Ovary (tissue), 10 donors: ENCODE results near the gene PARP4. TPM values are rescaled to one million over a fixed set of nuclear protein-coding genes. Genes with fewer than 3 reads are reported as not detected.
"Not testable (repeated sequence)": the region's sequence is repeated elsewhere in the genome, so short reads cannot be mapped to it uniquely, and the experiment has no call there.

Experiments
- DNase-seq, 5 donors: peaks; one replicate each; pipeline ENCODE4 v3.0.0-alpha.2; 2019 to 2020
- H3K27ac ChIP-seq, 2 donors: fragments of 200-600 bp; one replicate each; pipeline versions ENCODE4 v1.5.1 to v1.8.0; 2019 to 2022
- H3K27me3 ChIP-seq: fragments of 200-600 bp; one replicate; pipeline ENCODE4 v1.8.0; 2022
- H3K36me3 ChIP-seq: fragments of 200-600 bp; sonication (generic); one replicate; pipeline ENCODE4 v1.5.1; 2019
- H3K4me1 ChIP-seq: one replicate; pipeline ENCODE4 v1.8.1; 2013; ENCODE audit warnings: mild to moderate bottlenecking, moderate library complexity; ENCODE audit not compliant: insufficient read depth
- H3K4me3 ChIP-seq: fragments of 200-600 bp; sonication (generic); one replicate; pipeline ENCODE4 v1.5.1; 2017
- H3K9me3 ChIP-seq, 2 donors: fragments of 200-600 bp in 1 of 2; sonication (generic) in 1 of 2; one replicate each; pipeline versions ENCODE4 v1.5.1 to v1.8.1; 2013 to 2019; ENCODE audit warnings: mild to moderate bottlenecking in 1 of 2, moderate library complexity in 1 of 2
- EP300 ChIP-seq: sonication (generic); formaldehyde crosslinking; IDR thresholded peaks from one replicate; pipeline ENCODE4 v1.6.1; 2017; ENCODE audit warnings: antibody characterized with exemption
- POLR2A ChIP-seq: fragments of 450-650 bp; IDR thresholded peaks from one replicate; pipeline ENCODE4 v1.6.1; 2017; ENCODE audit warnings: antibody characterized with exemption, mild to moderate bottlenecking, moderate library complexity
- WGBS, 3 donors: extraction: QIAGEN DNeasy Blood & Tissue Kit in 1 of 3; methylation state at CpG; one replicate each; pipeline versions ENCODE4 v1.1.5 to v1.1.7; 2013 to 2017; 5-methylcytosine and 5-hydroxymethylcytosine counted together
- intact Hi-C, 4 donors: fragments of 100-400 bp; cut with DNase I; formaldehyde crosslinking; loops; one replicate each; pipeline versions ENCODE4 v1.11.0 to v1.15.1; 2022 to 2023
- long read RNA-seq, 3 donors: library from polyadenylated mRNA in 2 of 3; unstranded in 2 of 3; transcript quantifications; one replicate each; pipeline ENCODE4 v2.0.0 and lab custom pipeline, GENCODE V29; 2021 to 2026
- polyA plus RNA-seq, 2 donors: library from polyadenylated mRNA; stranded (reverse); fragments of 200-250 nt in 1 of 2; fragments of 350-450 nt in 1 of 2; fragmentation: Illumina TruSeq in 1 of 2; extraction: RNeasy Lipid Tissue Mini Kit (QIAGEN cat#74804) in 1 of 2; gene quantifications; one replicate each; pipeline ENCODE4 v1.2.3, GENCODE V29; 2013 to 2014
- total RNA-seq, 7 donors: library from RNA; depleted of rRNA in 2 of 7; stranded (reverse); fragments of >200 nt in 2 of 7; fragmentation: NEBNext Ultra II Directional in 3 of 7; extraction: Animal tissue kit (Norgen Biotek cat#: 25700) in 3 of 7; gene quantifications; one replicate each; pipeline versions ENCODE4 v1.1.0 to v1.2.4, GENCODE V29; 2016 to 2023
- TF ChIP-seq, protein P1 (sequence below), 3 donors: fragments of 450-650 bp in 2 of 3; fragments of 200-600 bp in 1 of 3; IDR thresholded peaks; one replicate each; pipeline versions ENCODE4 v1.5.1 to v1.8.0; 2016 to 2022; ENCODE audit warnings: antibody characterized with exemption in 3 of 3, mild to moderate bottlenecking in 1 of 3
- donor health status: DM: no; HTN: no; CAD: no; lungs with moderate emphysema.
- donor health status: DM: no; HTN: no; CAD: no.
- donor health status: Bipolar disorder and iron deficiency.
- donor health status: DM: yes; HTN: yes; CAD: no.
- donor health status: DM: no; HTN: no; CAD: no.
- donor health status: DM: yes; HTN: yes; CAD: no.

PARP4 gene
- total RNA-seq (10 to 100 TPM; 20.9 to 42.7 (median 34.5) TPM), polyA plus RNA-seq (10 to 100 TPM; 12.8 to 53.7 TPM)
- long read RNA-seq, donor 1, partial matches to known transcripts, result 43 of 50 reads
- long read RNA-seq, donor 1, other reads (novel, unspliced or antisense), result 7 of 50 reads
- long read RNA-seq, donor 2, full-length matches to known transcripts, result 1 of 7 reads
- long read RNA-seq, donor 2, partial matches to known transcripts, result 6 of 7 reads
- long read RNA-seq, donor 2, other reads (novel, unspliced or antisense), result 0 of 7 reads
- long read RNA-seq, donor 3, full-length matches to known transcripts, result 11 of 27 reads
- long read RNA-seq, donor 3, partial matches to known transcripts, result 12 of 27 reads
- long read RNA-seq, donor 3, other reads (novel, unspliced or antisense), result 4 of 27 reads

DNA sequence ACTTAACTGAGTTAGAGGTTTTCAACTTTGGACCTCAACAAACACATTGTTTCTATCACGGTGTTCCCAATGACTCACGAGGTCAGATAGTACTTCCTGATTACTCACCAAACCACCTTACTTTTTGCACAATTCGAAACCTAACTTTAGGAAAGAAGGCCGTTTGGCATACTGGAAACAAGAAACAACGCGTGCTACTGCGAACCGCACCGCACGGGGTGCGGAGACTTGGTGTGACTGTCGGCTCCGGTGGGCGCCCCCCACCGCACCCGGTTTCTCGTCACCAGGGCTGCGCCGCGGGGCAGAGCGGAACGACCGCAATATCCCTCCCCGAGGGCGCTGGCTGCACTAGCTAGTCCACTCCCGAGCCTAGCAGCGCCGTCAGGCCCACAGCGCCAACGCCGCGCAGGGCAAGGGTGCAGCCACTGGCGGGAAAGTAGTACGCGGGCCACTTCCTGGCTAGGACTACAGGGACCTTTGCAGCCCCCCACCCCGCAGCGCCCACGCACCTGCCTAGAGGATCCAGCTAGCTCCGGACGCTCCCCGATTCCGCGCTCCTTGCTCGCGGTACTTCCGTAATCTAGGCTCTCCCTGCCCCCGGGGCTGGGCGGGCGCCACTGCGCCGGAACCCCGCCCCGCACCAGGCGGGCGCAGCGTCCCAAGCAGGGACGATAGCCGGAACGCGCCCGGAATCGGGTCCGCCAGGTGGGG, at the start of gene PARP4:
Gene PARP4 (minus strand): TSS at position 582 of the 711 bp plus-strand sequence. CDS start 9,002 bp downstream, outside the sequence.
- DNase-seq, result peak; percentile 68 to 85 (median 76)
- 0 to 1% (median 1%) methylated on average over 57 to 63 of the region's 63 CpGs for WGBS, 3 donors
- Histone ChIP-seq H3K4me3 (peak within 1 kb of the TSS; percentile 95), H3K4me1 (peaks cover 10% of the 10 kb centered on the region), H3K27ac (peak within 1 kb of the TSS; percentile 9 to 51), H3K27me3 (no peaks in the 10 kb centered on the region), H3K36me3 (no peaks in the 10 kb centered on the region), H3K9me3 (no peaks in the 10 kb centered on the region)
- TF ChIP-seq, protein P1, sequence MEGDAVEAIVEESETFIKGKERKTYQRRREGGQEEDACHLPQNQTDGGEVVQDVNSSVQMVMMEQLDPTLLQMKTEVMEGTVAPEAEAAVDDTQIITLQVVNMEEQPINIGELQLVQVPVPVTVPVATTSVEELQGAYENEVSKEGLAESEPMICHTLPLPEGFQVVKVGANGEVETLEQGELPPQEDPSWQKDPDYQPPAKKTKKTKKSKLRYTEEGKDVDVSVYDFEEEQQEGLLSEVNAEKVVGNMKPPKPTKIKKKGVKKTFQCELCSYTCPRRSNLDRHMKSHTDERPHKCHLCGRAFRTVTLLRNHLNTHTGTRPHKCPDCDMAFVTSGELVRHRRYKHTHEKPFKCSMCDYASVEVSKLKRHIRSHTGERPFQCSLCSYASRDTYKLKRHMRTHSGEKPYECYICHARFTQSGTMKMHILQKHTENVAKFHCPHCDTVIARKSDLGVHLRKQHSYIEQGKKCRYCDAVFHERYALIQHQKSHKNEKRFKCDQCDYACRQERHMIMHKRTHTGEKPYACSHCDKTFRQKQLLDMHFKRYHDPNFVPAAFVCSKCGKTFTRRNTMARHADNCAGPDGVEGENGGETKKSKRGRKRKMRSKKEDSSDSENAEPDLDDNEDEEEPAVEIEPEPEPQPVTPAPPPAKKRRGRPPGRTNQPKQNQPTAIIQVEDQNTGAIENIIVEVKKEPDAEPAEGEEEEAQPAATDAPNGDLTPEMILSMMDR (IDR thresholded peaks at IDR 0.05), result no peak
- TF ChIP-seq POLR2A (peak; percentile 55), EP300 (no peak)
- intact Hi-C loops, result no loop called here

DNA sequence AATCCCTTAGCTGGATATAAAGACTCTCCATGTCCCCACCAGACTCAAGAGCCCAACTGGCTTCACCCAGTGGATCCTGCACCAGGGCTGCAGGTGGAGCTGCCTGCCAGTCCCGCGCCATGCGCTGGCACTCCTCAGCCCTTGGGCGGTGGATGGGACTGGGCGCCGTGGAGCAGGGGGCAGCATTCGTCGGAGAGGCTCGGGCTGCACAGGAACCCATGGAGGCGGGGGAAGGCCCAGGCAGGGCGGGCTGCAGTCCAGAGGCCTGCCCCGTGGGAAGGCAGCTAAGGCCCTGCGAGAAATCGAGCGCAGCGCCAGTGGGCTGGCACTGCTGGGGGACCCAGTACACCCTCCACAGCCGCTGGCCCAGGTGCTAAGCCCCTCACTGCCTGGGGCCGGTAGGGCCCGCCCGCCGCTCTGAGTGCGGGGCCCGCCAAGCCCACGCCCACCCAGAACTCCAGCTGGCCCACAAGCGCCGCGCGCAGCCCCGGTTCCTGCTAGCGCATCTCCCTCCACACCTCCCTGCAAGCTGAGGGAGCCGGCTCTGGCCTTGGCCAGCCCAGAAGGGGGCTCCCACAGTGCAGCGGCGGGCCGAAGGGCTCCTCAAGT, 48.1 kb upstream of the PARP4 start:
- DNase-seq, result not testable (repeated sequence)

DNA sequence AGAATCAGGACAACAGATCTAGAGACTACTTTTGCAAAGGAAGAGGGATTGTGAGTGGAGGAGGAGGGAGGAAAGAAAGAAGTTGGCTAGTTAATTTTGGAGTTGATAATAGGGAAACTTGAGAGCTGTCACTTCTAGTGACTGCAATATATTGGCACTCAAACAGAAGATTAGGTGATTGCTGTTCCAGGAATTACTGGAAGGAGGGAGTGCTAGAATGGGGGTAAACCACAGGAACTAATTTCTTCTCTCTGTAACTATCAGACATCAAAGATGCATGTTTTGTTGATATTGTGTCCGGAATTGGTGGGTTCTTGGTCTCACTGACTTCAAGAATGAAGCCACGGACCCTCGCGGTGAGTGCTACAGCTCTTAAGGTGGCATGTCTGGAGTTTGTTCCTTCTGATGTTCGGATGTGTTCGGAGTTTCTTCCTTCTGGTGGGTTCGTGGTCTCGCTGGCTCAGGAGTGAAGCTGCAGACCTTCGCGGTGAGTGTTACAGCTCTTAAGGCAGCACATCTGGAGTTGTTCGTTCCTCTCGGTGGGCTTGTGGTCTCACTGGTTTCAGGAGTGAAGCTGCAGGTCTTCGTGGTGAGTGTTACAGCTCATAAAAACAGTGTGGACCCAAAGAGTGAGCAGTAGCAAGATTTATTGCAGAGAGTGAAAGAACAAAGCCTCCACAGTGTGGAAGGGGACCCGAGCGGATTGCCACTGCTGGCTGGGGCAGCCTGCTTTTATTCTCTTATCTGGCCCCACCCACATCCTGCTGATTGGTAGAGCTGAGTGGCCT, 47.0 kb upstream of the PARP4 start:
- DNase-seq, H3K4me3 ChIP-seq, H3K4me1 ChIP-seq, H3K27ac ChIP-seq, intact Hi-C loops, H3K9me3 ChIP-seq, H3K27me3 ChIP-seq, H3K36me3 ChIP-seq: not testable (repeated sequence)
- 81 to 88% (median 87%) methylated on average over 11 to 15 of the region's 15 CpGs for WGBS, 3 donors

More for the DNA sequence above, 48.1 kb upstream of the PARP4 start:
- H3K27ac ChIP-seq, H3K4me3 ChIP-seq, H3K9me3 ChIP-seq, H3K27me3 ChIP-seq, H3K4me1 ChIP-seq, H3K36me3 ChIP-seq, intact Hi-C loops: not testable (repeated sequence)
- 94 to 96% (median 95%) methylated on average over 34 of the region's 34 CpGs for WGBS, 3 donors

DNA sequence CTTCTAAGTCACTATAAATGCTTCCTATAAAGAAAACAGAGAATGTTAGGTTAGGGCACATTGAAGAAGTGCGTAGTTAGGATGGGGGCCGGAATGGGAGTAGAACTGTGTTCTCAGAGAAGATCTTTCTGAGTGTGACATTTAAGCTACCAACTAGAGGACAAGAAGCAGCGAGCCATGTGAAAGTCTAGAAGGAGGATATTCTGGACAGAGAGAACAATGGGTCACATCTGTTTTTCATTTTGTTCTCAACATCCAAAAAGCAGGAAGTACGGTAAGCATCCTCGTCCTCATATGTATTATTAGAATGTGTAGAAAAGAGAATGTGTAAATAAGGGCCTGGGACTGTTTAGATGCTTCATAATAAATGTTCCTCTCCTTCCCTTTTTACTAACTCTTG, 44.5 kb upstream of the PARP4 start:
- TF ChIP-seq POLR2A (no peak), EP300 (no peak)
- TF ChIP-seq, protein P1 (IDR thresholded peaks at IDR 0.05), result no peak
- H3K27me3 ChIP-seq, result no peaks in the 10 kb centered on the region
- 44 to 58% (median 50%) methylated on average over 5 of the region's 5 CpGs for WGBS, 3 donors
- no peaks in the 10 kb centered on the region for H3K9me3 ChIP-seq
- no peaks in the 10 kb centered on the region for H3K36me3 ChIP-seq
- H3K27ac ChIP-seq, result no peak overlapping the region
- H3K4me1 ChIP-seq, result no peaks in the 10 kb centered on the region
- DNase-seq, result no peak
- no peak overlapping the region for H3K4me3 ChIP-seq
- intact Hi-C loops, result no loop called here

DNA sequence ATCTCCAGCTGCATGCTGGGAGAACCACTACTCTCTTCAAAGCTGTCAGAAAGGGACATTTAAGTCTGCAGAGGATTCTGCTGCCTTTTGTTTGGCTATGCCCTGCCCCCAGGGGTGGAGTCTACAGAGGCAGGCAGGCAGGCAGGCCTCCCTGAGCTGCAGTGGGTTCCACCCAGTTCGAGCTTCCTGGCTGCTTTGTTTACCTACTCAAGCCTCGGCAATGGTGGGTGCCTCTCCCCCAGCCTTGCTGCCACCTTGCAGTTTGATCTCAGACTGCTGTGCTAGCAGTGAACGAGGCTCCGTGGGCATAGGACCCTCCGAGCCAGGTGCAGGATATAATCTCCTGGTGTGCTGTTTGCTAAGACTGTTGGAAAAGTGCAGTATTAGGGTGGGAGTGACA, 41.3 kb upstream of the PARP4 start:
- H3K36me3 ChIP-seq, intact Hi-C loops, H3K9me3 ChIP-seq, H3K27ac ChIP-seq, H3K4me1 ChIP-seq, H3K4me3 ChIP-seq, H3K27me3 ChIP-seq, DNase-seq: not testable (repeated sequence)
- WGBS, 3 donors, result 70 to 89% (median 80%) methylated on average over 5 of the region's 5 CpGs

DNA sequence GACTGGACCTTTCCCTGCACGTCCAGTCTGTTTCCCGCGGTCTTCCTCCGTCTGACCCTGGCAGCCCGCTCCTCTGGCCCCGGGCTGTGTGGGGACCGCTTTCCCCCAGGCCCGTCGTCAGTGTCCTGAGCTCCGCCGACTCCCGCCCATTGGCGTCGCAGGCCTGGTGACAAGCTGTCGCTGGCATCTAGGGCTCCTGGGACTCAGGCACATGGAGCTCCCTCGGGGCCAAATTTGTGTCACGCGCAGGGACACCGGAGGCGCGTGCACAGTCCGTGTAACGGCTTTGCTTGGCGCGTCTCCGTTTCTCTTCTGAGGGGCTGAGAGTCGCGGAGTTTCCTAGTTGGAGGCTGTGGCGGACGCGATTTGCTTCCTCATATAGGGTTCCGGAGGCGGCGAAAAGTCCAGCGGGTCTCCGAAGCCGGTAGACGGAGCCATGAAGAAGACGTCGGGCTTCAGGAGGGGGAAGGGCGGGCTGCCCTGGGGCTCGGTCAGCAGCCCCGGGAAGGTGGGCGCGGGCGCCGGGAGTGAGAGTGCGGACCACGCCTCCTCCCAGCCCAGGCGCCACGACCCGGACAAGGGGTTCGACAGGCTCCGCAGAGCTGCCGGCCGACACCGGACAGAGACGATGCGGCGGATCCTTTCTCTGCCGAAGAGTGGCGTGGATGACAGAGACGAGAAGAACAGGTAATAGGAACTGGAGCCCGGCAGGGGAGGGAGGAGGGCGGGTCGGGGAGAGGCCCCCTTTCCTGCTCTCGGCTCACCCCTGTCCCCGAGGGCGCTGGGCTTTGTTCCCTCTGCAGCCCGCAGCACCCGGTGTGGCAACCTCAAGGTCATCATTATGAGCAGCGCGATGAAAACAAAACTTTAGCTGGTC, 29.1 kb upstream of the PARP4 start:
- H3K9me3 ChIP-seq, H3K27me3 ChIP-seq, H3K36me3 ChIP-seq, H3K27ac ChIP-seq, intact Hi-C loops, H3K4me1 ChIP-seq: not testable (repeated sequence)
- H3K4me3 ChIP-seq, result peak overlapping the region; percentile 17
- 2 to 4% (median 3%) methylated on average over 50 to 70 of the region's 73 CpGs for WGBS, 3 donors
- peak in 1 of 5 donors; percentile 33 for DNase-seq
